ENCODE measurements around the gene SLC9A2. TPM values are rescaled to one million over a fixed set of nuclear protein-coding genes. Genes with fewer than 3 reads are reported as not detected.

The SLC9A2 gene
- total RNA-seq, 1 donor from 2014 or later: not detected

- intact Hi-C loops (cut with micrococcal nuclease): no loop called here
Observed at GRCh38 chr2:102668171-102668570, 48.8 kb downstream of the SLC9A2 start.

DNA sequence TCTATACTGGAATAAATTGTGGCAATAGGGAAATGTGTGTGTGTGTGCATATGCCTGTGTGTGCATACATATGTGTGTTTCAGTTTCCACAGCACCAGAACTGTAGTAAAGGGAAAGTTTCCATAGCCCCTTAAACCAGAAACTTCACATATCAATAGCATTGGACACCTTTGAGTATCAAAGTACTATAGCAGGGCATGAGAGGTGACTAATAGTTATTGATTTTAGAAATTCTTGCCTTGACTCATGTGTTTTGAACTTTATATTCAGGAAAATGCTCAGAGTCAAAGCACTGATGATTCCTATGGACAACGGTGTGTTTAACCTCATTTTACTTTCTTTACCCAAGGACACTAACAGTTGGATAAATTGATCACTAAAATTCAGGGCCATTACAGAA is 50.0 kb downstream of the SLC9A2 start:
- intact Hi-C loops (cut with micrococcal nuclease): no loop called here

- intact Hi-C loops (cut with micrococcal nuclease): no loop called here
Observed at GRCh38 chr2:102672107-102672776, 52.9 kb downstream of the SLC9A2 start.

GRCh38 chr2:102674370-102674769 is 55.0 kb downstream of the SLC9A2 start:
- intact Hi-C loops (cut with micrococcal nuclease): no loop called here

GRCh38 chr2:102674836-102675235 is 55.5 kb downstream of the SLC9A2 start:
- intact Hi-C loops (cut with micrococcal nuclease): no loop called here

DNA sequence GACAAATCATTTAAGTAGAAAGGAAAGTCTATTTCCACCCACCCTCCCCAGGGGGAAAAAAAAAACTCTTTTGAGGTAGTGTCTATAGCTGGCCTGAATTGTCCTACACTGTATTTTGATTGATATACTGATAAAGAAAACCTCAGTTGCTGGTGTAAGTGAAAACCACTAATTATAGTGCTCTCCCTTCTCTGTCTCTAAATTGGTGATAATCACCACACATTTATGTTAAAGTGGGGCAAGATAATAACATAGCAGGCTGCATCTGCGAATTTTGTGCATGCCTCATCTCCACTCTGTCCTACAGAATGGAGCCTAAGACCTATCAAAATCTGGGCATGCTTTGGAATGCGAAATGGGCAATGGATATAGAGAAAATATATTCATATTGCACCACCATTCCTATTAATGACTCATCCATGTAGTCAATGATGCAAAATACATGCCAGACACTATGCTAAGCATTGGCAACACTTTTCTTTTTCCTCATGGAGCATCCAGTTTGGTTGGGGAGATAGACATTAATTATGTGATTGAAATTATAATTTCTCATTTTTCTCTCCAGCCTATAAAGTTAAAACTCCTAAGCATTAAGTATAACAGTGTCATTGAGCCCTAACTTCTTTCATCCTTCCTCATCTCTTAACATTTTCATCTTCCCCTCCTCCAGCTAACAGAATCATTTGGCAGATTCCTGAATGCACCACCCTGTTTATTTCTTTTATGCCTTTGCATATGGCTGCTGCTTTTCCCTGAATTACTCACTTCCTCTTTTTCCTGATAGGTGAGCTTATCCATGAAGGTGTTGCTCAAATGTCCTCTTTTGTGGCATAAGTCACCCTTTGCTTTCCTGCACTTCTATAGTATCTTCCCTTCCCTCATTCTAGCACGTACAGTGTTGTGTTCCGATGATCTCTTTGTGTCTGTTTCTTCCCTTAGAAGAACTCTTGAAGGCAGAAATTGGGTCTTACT is 58.2 kb downstream of the SLC9A2 start:
- intact Hi-C loops (cut with micrococcal nuclease): no loop called here

- intact Hi-C loops (cut with micrococcal nuclease): no loop called here
Observed at GRCh38 chr2:102678442-102678841, 59.1 kb downstream of the SLC9A2 start.

DNA sequence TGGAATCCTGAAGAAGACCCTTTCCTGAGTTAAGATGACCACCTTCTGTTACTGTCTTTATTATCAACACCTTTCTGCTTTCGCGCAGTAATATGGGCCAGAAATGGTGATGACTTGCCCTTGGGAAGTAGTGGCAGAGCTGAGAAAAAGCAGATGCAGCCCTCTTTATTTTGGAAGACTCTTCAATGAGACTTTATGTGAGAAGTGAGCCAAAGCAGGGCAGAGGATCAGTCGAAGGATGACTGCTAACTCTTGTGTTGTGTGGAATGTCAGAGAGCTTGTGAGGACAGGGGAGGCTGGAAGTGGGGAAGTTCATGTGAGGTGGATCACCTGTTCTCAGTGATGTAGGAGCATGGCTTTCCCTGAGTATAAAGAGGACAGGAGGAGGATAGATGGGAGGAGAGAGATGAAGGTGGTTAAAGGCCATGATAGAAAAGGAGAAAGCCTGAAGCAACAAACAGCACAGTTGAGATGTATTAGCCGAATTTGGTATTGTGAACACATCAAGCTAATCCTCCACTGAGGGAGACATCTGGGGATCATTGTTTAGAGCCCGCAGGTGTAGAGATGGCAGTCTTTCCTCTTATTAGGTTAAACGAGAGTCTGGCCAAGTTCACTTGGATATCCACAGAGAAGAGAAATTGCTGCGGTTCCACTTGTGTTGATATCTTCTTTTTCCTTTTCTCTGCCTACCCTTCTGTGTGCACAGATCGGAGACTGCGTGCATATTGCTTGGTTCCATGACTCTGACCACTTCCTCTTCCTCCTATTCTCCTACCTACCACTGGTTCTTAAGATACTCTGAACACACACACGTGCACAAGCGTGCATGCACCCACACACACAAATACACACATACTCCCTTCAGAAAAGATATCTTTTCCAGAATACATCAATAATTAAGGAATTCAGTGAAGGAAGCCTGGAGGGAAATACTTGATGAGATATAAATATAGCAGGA is 67.4 kb downstream of the SLC9A2 start:
- intact Hi-C loops (cut with micrococcal nuclease): no loop called here

DNA sequence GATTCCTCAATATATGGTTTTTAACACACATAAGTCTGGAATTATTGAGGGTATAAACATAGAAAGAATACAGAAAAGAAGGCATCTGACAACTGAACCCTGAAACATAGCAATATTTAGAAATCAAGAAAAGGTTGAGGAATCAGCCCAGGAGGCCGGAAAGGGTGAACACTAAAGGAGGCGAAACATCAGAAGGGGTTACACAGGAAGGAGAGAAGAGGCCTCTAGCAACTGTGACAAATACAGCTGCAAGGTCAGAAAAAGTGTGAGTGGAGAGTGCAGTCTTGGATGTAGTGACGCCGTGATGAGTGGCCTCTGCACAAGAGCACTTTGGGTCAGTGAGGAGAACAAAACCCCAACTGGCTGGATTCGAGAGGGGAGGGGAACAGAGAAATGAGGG is 70.7 kb downstream of the SLC9A2 start:
- intact Hi-C loops (cut with micrococcal nuclease): no loop called here

DNA sequence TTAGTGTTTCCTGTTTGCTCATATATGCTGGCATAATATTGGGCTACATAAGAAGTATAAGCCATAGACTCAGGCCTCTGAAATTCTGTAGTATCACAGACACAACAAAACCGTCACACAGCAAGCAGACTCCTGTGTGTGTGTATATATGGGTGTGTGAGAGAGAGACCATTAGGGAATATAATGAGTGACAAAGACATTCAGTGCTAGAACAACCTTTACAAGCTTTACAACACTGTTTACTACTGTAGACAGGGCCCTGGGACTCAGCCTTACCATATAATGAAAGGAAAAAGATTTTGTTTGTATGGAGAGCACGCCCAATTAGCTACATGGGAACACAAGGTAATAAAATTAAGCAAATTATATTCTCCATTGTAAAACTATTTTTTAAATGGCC is 77.1 kb downstream of the SLC9A2 start:
- intact Hi-C loops (cut with micrococcal nuclease): no loop called here

GRCh38 chr2:102698369-102699111 is 79.2 kb downstream of the SLC9A2 start:
- intact Hi-C loops (cut with micrococcal nuclease): no loop called here

DNA sequence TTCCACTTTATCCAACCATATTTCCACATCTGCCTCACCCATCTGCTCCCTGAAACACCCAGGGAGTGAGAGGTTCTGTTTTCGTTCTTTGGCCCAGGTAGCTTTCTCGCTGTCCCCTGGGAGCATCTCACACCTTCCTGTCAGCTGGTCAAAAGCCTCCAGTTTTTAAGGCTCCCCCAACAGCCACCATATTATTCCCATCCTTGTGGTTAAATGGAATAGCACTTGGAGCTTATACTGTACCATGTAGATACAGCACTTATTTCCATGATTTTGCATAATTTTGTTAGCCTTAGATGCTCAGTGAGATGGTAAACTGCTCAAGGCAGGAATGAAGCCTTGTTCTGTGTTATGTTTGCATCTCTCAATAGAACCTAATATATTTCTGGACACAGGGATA is 84.0 kb downstream of the SLC9A2 start:
- intact Hi-C loops (cut with micrococcal nuclease): loop anchor here (1.0 to 5.0 kb wide), 3 partner anchors 87 to 230 kb away; partner anchors contain the start of gene SLC9A4

DNA sequence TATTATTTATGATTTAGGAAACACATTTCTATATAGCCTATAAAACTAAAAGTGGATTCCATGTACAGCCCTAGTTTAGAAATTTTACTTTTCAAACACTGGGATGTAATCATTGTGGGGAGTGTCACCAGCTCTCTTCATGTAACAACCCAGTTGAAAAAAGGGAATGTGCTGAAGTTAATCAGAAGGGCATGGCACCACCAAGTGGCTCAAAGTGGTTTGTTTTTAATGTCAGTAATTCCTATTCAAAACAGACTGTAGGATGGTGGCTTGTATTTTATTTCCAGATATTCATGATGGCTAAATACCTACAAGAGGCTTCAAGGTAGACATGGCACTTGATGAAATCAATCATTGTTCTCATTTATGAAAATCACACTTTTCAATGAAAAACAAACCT is 84.4 kb downstream of the SLC9A2 start:
- intact Hi-C loops (cut with micrococcal nuclease): loop anchor here (1.0 to 5.0 kb wide), 3 partner anchors 87 to 230 kb away; partner anchors contain the start of gene SLC9A4

- intact Hi-C loops (cut with micrococcal nuclease): loop anchor here (5.0 kb wide), 1 partner anchor 182 kb away; no protein-coding TSS in a partner anchor
Observed at GRCh38 chr2:102704531-102704930, 85.2 kb downstream of the SLC9A2 start.

GRCh38 chr2:102707796-102708695 is 88.7 kb downstream of the SLC9A2 start:
- intact Hi-C loops (cut with micrococcal nuclease): no loop called here

DNA sequence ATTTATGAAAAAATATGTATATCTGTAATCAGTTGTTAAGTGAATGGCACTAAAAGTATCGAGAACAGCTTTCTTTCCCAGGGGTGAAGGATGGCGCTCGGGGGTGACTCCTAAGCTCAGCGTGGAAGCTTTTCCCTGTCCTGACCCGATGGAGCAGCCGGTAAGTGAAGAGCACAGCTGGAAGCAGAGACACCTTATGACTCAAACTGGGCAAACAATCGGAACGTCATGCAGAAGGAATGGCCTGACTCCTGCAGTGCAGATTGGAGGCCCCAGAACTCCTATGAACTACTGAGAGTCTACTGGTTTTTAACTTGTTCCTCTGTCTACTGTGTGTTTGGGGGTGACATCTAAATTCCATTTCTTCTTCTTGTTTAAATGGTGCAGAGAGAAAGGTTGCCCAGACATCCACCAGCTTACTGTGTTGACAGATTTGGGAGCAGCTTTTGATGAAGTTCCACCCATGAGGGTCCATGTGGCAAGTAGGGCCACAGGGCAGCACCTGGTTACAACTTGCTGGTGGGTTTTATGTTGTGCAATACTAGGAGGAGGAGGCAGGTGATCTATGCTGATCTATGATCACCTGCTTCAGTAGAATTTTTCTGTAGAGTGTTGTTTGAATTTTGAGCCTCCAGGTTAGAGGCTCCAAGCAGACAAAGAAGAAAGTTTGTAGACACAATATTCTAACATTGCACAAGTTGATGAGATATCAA is 89.7 kb downstream of the SLC9A2 start:
- intact Hi-C loops (cut with micrococcal nuclease): no loop called here

DNA sequence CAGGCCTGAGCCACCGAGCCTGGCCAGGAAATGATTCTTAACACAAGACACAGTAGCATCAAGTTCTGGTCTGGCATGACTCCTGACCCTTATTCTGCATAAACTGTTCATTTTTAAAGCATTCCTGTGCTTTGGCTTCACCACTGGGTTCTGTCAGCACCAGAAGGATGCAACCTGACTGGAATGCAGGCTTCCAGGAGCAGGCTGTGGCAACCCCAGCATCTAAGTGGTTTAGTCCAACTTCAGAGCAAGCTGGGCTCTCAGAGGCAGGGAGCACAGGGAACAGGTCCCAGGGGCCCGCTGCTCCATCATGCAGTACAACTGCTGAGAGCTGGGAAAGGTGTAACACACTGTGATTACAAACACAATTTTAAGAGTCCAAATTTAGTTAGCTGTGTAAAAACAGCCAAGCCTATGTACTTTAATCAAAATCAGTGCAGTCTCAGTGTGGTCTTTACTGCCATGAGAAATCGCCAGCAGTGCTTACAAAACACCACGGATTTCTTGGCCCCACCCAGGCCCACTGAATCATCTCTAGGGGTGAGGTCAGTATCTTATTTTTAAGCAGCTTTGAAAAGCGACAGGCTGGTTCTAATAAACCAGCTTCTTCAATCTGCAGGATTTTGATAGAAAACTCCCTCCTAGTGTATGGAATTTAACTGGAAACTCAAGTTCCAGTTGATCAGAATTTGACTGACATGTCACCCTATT is 98.1 kb downstream of the SLC9A2 start:
- intact Hi-C loops (cut with micrococcal nuclease): no loop called here

Data from T-helper 2 cell treated with Interferon-gamma antibody and Interleukin-4, amounts not matched to agents 100 ng/mL and 5 ng/mL, for 36 hours (primary cell).